ENCODE measurements around the gene REEP1. TPM values are rescaled to one million over a fixed set of nuclear protein-coding genes. Genes with fewer than 3 reads are reported as not detected.

Gene REEP1
- total RNA-seq, 1 experiment from 2014 or later, result 0.23 TPM

DNA sequence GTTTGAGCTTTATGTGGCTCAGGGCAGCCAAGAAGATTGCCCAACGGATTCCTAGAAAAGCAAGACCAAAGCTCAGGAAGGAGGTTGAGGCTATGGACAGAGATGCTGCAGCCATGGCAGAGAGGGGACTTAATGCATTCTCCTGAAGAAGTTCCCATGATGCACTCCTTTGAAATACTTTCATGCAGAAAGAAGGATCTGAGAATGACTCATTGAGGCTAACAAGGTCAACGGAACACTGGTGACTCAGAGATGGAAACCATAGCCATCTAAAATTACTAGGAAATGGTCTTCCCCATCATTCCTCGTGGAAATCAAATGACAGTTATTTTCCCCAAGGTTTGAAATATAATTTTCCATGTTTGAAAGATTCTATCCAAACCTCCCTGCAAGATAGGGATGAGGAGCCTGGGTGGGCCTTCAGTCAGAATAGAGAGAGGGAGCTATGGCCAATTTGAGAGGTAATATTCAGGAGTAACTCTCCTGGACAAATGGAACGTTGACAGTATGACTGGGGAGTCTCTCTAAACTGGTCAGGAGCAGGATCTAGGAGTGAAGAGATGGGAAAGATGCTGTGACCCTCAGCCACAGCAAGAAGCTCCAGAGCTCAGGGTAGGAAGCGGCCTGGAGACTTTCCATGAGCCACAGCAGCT, 63.0 kb downstream of the REEP1 start:
- POLR2A ChIA-PET, result no interaction called here
- CTCF ChIA-PET, result no interaction called here
- Histone ChIP-seq H3K36me3 (ENCODE audit: control insufficient read depth, insufficient read depth, low read length) (no peaks in the 10 kb centered on the region), H3K27me3 (ENCODE audit: control insufficient read depth, insufficient read depth, low read length) (peaks cover 8% of the 10 kb centered on the region), H3K4me3 (ENCODE audit: low read depth in 2 of 2, low read length in 2 of 2) (no peak overlapping the region), H3K4me1 (ENCODE audit: control insufficient read depth, insufficient read depth, low read length) (no peaks in the 10 kb centered on the region), H3K27ac (ENCODE audit: low read length) (no peak overlapping the region), H3K9me3 (ENCODE audit: control insufficient read depth, insufficient read depth, low read depth, low read length) (peaks cover 6% of the 10 kb centered on the region; the same call in 1 of the 2 replicates)
- TF ChIP-seq POLR2AphosphoS5 (IDR thresholded peaks at IDR 0.05; ENCODE audit: low read depth, low read length), result no peak
- TF ChIP-seq, protein P1, sequence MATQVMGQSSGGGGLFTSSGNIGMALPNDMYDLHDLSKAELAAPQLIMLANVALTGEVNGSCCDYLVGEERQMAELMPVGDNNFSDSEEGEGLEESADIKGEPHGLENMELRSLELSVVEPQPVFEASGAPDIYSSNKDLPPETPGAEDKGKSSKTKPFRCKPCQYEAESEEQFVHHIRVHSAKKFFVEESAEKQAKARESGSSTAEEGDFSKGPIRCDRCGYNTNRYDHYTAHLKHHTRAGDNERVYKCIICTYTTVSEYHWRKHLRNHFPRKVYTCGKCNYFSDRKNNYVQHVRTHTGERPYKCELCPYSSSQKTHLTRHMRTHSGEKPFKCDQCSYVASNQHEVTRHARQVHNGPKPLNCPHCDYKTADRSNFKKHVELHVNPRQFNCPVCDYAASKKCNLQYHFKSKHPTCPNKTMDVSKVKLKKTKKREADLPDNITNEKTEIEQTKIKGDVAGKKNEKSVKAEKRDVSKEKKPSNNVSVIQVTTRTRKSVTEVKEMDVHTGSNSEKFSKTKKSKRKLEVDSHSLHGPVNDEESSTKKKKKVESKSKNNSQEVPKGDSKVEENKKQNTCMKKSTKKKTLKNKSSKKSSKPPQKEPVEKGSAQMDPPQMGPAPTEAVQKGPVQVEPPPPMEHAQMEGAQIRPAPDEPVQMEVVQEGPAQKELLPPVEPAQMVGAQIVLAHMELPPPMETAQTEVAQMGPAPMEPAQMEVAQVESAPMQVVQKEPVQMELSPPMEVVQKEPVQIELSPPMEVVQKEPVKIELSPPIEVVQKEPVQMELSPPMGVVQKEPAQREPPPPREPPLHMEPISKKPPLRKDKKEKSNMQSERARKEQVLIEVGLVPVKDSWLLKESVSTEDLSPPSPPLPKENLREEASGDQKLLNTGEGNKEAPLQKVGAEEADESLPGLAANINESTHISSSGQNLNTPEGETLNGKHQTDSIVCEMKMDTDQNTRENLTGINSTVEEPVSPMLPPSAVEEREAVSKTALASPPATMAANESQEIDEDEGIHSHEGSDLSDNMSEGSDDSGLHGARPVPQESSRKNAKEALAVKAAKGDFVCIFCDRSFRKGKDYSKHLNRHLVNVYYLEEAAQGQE (IDR thresholded peaks at IDR 0.05; ENCODE audit: insufficient read depth in 1 of 2, low read depth in 2 of 2, low read length in 1 of 2), result no peak
- TF ChIP-seq CTCF (IDR thresholded peaks at IDR 0.05), result no peak
- no peak for TF ChIP-seq SIN3A (IDR thresholded peaks at IDR 0.05; ENCODE audit: borderline replicate concordance, insufficient read depth, low read depth, low read length)
- no peak for TF ChIP-seq TCF7L2 (IDR thresholded peaks at IDR 0.05; ENCODE audit: low read depth, low read length)
- in situ Hi-C loops (cut with HindIII; ENCODE audit: low pct_unique_long_range_greater_than_20kb, low sequenced_read_pairs), result no loop called here
- intact Hi-C loops (cut with micrococcal nuclease; ENCODE audit: unreplicated experiment), result no loop called here
- ATAC-seq (no peak), DNase-seq (ENCODE audit: low read depth, low spot score) (no peak)
- no TSS peak for BruUV-seq (replicated peaks)

GRCh38 chr2:86272111-86272510, 65.3 kb downstream of the REEP1 start:
- BruUV-seq (replicated peaks), result no TSS peak
- Histone ChIP-seq H3K9me3 (ENCODE audit: control insufficient read depth, insufficient read depth, low read depth, low read length) (peaks cover 6% of the 10 kb centered on the region; the same call in 1 of the 2 replicates), H3K27ac (ENCODE audit: low read length) (no peak overlapping the region), H3K36me3 (ENCODE audit: control insufficient read depth, insufficient read depth, low read length) (no peaks in the 10 kb centered on the region), H3K27me3 (ENCODE audit: control insufficient read depth, insufficient read depth, low read length) (peaks cover 2% of the 10 kb centered on the region; the same call in 1 of the 2 replicates), H3K4me3 (ENCODE audit: low read depth in 2 of 2, low read length in 2 of 2) (no peak overlapping the region), H3K4me1 (ENCODE audit: control insufficient read depth, insufficient read depth, low read length) (no peaks in the 10 kb centered on the region)
- DNase-seq (ENCODE audit: low read depth, low spot score), result no peak
- TF ChIP-seq POLR2AphosphoS5 (IDR thresholded peaks at IDR 0.05; ENCODE audit: low read depth, low read length) (no peak), SIN3A (IDR thresholded peaks at IDR 0.05; ENCODE audit: borderline replicate concordance, insufficient read depth, low read depth, low read length) (no peak), CTCF (IDR thresholded peaks at IDR 0.05) (no peak), TCF7L2 (IDR thresholded peaks at IDR 0.05; ENCODE audit: low read depth, low read length) (no peak)
- TF ChIP-seq, protein P1 (IDR thresholded peaks at IDR 0.05; ENCODE audit: insufficient read depth in 1 of 2, low read depth in 2 of 2, low read length in 1 of 2), result no peak
- ChIA-PET CTCF (no interaction called here), POLR2A (no interaction called here)
- no peak for ATAC-seq
- intact Hi-C loops (cut with micrococcal nuclease; ENCODE audit: unreplicated experiment), result no loop called here
- in situ Hi-C loops (cut with HindIII; ENCODE audit: low pct_unique_long_range_greater_than_20kb, low sequenced_read_pairs), result no loop called here

Measured in Panc1 (cell line).